HG02642 (cell line): ENCODE results near the gene LRP1B.

Experiments used
- ATAC-seq: cut with Tn5 transposase; IDR thresholded peaks from one replicate; pipeline ENCODE4 v1.9.1; 2021; ENCODE audit warnings: mild to moderate bottlenecking; ENCODE audit not compliant: unreplicated experiment, poor library complexity

Gene LRP1B

DNA sequence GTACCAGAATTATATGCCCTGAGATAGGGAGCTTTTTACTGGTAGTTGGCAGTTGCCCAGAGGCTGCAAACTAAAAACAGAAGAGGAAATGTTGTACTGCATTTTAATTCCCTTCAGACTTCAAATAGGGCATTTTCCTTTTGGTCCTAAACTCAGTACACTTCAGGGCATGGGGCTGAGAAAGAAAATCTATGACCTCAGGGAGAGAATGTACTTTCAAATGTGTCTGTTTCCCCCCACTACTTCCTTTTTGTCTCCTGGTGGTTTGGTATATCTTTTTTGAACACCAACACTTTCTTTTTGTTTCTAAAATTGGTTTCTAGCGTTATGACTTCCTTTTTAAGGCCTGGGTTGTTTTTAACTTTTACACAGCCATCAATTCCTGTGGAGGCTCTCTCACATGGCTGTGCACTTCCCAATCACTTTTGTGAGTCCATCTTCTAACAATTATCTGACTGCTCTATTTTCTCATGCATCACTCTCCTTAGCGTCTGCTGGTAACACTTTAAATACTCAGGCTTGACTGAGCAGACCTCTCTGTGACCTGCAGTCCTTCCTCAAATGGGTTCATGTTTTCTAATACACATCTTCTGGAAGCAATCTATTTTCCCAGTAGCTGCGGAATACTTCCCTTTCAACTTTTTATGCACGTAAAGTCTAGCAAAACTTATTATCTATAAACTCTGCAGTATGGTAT is 596.0 kb downstream of the LRP1B start:
- peak; percentile 77 for ATAC-seq

DNA sequence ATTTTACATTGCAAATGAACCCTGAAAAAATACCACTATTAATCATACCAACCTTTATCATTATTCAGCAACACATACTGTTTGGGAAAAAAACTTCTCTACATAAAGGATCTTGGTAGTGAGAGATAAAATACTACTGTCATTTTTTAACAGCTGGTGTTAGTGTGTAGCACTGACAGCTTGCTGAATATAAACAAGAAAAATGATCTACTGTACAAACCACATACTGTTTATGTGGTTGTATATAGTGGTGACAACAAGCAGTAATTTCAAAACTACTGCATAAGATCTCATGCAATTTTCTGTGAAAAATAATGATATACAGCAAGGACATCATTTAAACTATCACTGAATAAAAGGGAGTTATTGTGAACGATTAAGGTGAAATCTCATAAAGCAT is 601.2 kb downstream of the LRP1B start:
- no peak for ATAC-seq

DNA sequence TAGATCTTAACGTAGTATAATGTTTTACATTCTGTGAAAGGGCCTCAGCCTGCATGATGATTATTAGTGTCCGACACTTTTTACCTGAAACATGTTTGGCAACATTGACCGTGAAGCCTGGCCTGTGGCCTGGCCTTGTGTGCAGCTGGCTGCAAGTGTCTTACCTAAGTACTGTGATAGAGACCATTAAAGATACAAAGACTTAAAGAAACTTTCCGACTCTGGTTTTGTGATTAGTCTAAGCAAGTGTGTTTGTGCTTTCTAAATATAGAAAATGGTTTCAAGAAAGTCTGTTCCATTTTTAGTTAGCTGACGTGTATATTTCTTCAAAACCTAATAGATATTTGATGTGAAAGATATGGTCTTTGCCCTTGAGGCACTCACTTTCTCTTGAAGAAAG is 601.8 kb downstream of the LRP1B start:
- no peak for ATAC-seq

DNA sequence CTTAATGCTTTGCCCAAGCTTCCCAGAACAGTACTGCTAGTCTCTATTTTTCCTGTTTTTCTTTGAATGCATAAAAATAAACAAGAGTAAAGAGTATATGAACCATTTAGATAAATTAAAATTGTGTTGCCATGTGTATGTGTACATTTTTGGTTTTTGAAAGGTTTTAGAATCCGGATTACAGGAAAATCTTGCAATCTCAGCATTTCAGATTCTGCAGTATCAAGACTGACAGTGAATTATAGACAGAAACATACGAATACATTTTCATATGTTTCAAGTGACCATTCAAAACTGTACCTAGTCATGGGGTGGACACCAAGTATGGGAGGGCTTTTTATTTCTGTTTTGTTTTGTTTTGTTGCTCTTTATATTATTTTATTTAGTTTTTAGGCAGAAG is 604.1 kb downstream of the LRP1B start:
- ATAC-seq: no peak

DNA sequence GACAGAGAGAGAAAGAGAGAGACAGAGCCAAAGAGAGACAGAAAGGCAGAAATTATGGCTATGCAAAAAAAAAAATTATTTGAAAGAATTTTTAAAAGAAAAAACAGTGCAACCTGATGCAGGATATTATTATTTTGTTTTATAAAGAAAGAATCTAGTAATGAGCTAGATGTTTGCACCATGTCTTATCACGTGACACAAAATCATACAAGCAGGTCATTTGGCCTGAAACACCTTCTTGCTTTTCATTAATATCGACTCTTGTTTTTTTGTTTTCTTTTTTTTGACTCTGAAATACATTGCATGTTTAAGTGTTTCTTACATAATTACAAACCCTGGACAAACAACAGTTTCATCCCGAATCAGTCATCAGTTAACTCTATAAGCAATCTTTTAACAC is 606.0 kb downstream of the LRP1B start:
- ATAC-seq: no peak

DNA sequence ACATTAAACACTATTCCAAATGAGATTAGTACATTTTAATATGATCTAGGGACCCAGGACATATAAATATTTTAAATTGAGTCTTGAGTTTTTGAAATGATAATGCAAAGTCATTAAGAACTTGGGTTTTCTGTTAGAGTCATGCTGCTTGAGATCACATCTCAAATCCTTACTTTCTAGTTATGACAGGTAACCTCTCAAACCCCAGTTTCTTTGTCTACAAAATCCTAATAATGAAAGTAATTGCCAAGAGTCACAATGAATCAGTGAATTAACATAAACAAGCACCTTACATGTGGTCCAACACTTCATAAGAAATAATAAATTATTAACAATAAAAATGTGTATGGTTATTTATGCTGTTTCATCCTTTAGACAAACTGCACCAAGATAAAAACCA is 607.6 kb downstream of the LRP1B start:
- peak; percentile 45 for ATAC-seq

DNA sequence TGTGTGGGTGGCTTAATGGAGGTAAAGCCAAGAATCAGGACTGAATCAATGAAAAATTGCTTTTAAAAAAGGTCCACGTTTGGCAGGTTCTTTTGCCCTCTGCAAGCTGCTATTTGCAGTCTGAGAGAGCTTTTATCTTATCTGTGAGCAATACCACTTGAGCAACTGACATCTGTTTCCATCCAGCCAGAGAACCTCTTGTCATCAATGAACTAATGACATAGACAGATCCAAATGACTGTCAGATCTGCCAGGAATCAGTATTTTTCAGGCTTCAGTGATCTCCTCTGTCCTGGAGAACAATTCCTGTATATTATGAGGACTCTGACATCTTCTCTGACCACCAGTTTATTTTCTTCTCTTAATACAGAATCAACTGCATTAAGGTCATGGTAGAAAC is 608.1 kb downstream of the LRP1B start:
- ATAC-seq: no peak

DNA sequence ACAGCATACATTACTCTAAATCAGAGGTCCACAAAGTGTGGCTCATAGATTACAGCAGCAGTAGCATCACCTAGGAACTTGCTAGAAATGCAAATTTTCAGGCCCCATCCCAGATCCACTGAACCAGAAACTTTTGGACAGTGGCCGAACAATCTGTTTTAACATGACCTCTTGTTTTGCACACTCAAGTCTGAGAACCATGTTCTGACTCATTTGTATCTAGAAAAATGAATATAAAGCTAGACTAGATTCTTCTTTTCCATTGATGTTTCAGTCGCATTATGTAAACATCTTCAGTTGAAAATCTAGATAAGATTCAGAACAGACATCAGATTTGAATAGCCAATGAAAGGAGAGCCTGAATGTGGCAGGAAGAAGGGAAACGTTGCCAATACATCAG is 608.8 kb downstream of the LRP1B start:
- ATAC-seq: no peak

DNA sequence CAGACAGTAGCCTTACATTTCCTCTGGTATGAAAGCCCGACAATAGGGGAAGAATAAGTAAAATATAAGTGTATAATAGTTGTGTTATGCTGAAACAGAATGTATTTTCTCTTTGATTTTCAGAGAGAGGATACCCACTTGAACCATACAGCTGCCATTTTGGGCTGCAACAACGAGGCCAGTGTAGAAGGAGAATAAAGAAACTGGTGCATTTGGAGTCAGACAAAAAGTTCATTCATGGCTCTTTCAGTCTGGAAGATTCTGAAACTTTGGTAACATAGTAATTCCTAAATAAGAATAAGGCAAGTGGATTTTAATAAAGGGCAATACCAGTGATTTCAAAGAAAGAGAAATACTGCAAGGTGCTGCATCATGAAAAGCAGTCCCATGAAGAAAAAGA is 610.9 kb downstream of the LRP1B start:
- ATAC-seq: no peak

DNA sequence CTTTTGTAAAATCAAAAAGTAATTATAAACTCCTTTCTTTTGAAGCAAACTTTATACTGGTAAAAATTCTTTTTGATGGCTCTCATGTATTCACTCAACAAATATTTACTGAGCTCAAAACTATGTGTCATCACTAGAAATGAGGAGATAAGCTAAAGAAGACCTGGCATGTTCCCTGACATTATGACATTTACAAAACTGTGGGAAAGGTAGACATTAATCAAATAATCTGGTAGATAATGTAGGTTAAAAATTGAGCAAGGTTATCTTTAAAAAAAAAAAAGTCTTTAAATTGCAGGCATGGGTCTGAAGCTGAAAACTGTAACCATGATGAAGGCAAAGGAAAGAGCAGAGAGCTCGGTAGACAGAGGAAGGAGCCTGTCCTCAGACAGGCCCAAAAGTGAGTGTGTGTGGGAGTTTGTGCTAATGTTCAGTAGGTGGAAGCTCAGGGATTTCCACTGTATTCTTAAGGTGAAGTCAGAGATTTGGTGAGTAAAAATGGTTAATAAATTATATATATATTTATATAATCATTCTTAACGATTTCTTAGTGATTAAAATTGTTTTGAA is 612.9 kb downstream of the LRP1B start:
- no peak for ATAC-seq

DNA sequence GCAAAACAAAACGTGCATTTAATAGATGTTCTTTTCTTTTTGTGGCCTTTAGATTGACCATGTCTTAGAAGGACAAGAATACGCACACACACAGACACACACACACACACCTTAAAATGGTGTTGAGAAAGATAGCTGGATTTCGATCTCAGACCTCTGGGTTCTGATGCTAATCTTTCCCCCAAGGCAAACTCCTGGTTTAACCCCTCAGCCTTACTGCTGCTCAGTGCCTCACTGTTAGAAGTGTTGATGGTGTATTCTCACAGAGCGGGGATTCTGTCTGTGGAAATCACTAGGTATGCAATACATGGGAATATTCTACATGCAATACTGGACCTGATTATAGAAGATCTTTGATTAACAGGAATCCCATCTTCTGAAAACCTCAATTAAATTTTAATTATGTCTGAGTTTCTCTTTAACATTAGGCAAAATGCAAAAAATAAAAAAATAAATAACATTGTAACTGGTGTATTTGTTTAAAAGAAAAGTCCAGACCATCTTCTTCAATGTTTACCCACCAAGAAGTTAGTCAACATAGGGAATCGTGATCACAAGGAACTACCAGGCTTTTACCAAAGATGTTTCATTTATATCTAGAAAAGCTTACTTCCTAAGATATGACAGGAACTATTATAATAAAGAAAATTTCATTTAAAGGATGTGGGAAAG is 613.5 kb downstream of the LRP1B start:
- ATAC-seq: no peak

DNA sequence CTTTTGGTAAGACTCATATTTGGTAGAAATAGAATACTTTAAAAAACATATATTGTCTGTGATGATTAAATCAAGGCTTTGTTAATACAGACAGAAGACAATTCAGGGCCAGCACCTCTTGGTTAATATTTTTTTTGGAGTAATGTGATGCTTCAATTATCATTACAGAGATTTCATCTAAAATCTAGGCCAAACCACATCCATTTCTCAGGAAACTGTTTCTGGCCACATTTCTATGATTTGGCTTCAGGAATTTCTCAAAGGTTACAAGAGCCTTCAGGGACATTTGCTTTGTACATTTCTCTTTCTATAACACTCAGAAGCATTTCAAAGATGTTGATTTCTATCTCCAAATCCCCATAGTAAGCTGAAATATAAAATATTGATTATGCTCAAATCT is 614.9 kb downstream of the LRP1B start:
- ATAC-seq: no peak

DNA sequence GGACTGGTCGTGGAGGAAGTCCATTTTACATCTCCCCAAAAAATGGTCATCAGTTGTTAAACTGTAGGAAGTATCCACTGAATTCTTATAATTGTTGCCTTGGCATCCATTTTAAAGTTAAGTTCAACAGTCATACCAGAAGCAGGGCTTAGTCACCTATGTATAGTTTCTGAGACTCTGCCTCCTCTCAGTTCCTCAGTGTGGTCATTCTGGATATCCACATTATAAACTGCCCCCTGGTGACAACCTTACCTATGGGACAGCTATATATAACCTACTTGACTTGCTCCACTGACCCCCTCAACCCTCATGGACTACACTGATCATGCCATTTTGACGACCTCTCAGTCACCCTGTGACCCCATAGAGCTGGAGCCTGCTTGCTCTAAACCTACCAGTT is 617.0 kb downstream of the LRP1B start:
- ATAC-seq: peak; percentile 99

DNA sequence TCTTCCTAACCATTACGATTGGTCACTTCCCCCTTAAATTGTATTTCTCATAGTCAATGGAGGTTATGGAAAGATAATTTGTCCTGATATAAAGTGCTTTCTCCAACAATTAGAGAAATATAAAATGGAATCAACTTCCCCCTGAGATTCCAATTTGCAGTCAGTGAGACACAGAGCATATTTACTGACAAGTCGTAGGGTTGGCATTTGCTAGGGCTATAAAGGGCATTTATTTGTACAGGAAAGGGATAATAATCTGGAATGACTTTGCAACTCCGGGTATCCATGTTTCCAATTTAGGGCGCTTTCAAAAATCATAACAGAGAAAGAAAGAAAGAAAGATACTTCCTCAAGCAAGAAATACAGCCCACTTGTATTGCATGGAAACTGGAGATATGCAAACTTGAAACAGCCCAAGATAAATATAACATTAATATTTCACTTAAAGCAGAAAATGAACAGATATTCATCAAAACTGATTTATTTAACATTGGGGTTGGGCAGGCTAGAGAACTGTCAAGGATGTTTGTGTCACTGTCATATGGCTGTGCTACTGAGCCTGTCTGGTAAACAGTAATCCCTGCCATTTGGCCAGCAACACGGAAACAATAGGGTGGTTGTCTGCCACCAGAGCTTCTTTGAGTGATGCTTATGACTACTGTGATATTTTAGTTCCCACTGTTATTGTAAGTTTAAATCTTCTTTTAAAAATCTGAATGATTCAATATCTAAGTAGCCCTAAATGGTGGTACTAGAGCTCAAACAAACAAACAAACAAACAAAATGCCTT is 621.8 kb downstream of the LRP1B start:
- ATAC-seq: no peak

DNA sequence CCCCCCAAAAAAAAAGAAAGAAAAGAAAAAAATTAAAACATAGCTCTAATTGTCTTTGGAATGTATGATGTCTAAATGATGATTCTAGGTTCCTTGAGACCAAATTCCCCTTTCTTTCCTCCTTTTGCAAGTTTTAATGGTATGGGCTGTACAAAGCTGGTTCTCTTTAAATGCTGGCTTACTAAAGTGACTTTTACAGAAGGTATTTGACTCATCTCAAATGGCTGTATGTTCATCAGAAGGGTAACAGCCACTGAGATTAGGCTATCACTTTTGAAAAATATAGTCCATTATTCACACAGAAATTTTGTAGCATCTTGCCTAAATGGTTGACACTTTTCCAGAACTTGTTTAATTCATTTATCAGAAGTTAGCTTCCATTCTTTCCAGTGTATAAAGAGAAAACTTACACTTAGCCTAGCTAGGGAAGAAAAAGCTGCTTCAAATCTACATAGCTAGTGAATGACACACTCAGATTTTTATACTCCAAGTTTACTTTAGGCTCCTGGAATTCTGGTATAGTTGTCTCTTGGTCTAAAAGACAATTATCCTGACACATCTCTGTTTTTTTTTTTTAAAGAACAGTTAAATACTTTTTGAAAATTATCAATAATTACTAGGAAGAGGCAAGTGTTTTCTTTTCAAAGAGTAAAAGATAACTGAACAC is 622.6 kb downstream of the LRP1B start:
- ATAC-seq: no peak

DNA sequence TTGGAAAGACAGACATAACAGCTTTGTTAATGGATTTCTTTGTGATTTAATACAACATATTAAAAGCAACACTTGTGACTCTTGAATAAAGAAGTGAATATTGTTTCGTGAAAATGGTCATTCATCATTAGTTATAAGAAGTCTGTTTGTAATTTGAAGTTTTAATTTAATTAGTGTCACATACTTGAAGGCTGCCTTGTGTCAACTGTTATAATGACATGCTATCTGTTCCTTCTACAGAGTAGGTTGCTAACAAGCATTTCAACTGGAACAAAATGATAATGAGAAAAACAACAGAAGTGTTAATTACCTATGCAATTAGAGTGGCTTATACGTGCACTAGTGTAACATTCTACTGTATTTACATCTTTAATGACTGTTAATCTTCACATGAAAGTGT is 624.7 kb downstream of the LRP1B start:
- ATAC-seq: no peak

DNA sequence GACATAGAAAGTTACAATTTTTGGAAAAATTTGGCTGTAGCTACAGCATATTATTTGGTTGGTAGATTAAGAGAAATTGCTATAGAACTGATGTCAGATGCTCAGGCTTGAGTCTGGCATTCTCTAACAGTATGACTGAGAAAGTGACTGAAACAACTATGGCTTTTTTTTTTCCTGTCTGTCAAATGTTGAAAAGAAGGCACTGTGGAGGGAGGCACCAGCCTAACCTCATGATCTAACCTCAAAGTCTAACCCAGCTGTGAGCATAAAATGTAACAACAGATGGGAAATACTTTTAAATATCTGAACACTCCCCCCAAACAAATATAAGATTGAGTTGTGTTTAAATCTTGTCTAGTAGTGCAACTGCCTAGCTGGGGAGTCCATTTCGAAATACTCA is 629.1 kb downstream of the LRP1B start:
- no peak for ATAC-seq

DNA sequence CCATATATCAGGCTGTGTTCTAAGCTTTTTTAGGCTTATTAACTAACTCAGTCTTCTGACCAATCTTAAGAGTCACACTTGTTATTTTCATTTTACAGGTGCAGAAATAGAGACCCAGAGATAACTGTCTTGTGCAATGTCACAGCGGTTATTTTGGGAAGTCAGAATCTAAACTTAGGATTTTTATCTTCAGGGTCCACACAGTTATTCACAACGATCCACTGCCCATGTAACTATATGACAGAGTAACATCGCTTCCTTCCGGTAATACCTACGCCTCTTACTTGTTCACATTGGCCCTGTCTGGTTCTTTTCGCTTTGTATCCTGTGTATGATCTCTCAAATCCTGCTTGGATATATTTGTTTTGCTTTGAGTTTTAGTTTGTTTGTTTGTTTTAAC is 631.7 kb downstream of the LRP1B start:
- no peak for ATAC-seq

DNA sequence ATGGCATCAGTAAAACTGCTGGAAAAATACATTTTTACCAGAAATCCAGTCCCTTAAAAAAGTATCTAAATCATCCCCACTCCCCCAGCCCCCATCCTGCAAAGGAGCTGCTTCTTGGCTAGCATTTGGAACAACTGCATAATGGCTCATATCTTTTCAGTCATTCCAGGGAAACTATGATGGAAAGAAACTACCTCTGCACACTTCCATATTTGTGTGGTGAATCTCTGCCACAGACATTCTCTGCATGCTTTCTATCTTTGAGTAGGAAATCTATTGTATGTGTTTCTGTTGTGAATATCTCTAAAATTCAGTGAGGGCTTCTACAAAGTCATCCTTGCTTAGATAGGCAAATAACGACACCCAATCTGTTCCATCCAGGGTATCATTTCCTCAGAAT is 632.3 kb downstream of the LRP1B start:
- no peak for ATAC-seq

DNA sequence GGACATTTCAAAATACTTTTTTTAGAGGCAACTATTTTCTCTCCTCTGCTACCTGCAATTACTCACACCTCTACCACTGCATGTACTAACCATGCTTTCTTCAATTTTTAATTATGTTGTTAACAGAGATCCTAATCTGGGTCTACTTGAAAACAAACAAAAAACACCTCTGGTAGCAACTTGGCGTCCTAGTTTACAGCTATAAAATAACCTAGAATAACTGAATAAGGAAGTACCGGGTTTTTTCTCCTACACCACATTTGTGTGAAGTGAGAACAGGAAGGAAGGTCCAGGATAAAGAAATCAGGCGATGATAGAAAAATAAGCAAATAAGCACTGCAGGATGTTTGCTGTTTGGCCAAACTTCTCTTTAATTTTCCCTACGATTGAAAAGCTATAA is 633.5 kb downstream of the LRP1B start:
- no peak for ATAC-seq

DNA sequence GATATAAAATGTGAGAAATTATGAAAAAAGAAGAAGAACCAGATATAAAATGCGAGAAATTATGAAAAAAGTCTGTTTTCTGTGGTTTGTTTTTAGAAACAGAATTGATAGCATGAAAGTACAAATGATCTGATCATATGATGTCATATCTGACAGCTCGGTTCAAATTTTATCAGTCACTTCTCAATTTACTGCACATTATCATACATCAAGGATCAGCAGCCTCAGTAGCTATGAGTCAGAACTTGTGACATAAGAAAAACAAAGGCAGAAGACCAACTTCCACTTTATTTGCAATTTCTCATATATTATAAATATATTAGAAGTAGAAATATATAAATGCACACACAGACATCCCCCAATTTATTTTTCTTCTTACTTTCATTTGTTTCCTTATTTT is 634.0 kb downstream of the LRP1B start:
- ATAC-seq: no peak
